SK-N-SH (cell line): ENCODE measurements around the gene KIF6. TPM values are rescaled to one million over a fixed set of nuclear protein-coding genes. Genes with fewer than 3 reads are reported as not detected.
"Not testable (repeated sequence)": the region's sequence is repeated elsewhere in the genome, so short reads cannot be mapped to it uniquely, and the experiment has no call there.

Experiments
- CTCF ChIA-PET: fragments of 300-600, 350-600 bp; formaldehyde crosslinking; extraction: SDS; loops from one replicate; lab custom pipeline; 2021; lab: Yijun Ruan, JAX
- POLR2A ChIA-PET: fragments of 350-600 bp; sonication (Branson Sonifier 250); formaldehyde crosslinking; extraction: SDS; loops from one replicate; lab custom pipeline; 2020; ENCODE audit warnings: antibody characterized with exemption, inconsistent platforms; lab: Yijun Ruan, JAX
- DNase-seq: peaks from one replicate; pipeline ENCODE4 v3.0.0; 2012
- H2AFZ ChIP-seq: fragments of 200-600 bp; sonication (generic); 2 replicates; pipeline ENCODE4 v1.8.1; 2016; ENCODE audit warnings: antibody characterized with exemption, mild to moderate bottlenecking, low read depth
- H3F3A ChIP-seq: fragments of 200-600 bp; sonication (generic); replicated peaks from 2 replicates; pipeline ENCODE3; 2016; ENCODE audit warnings: antibody characterized with exemption, mild to moderate bottlenecking; ENCODE audit not compliant: insufficient read depth
- H3K27ac ChIP-seq, 2 experiments: fragments of 200-500 bp in 1 of 2; fragments of 200-600 bp in 1 of 2; sonication (Bioruptor generic) in 1 of 2; sonication (generic), shearing (Covaris generic) in 1 of 2; 2 replicates each; pipeline versions ENCODE4 v1.5.1 to v1.6.1; 2014 to 2016; ENCODE audit warnings: low read depth in 2 of 2, inconsistent platforms in 1 of 2, low read length in 1 of 2, mild to moderate bottlenecking in 1 of 2, mixed read lengths in 1 of 2
- H3K27me3 ChIP-seq: fragments of 200-600 bp; sonication (generic), shearing (Covaris generic); 2 replicates; pipeline ENCODE4 v1.6.1; 2016; ENCODE audit warnings: mixed run types; ENCODE audit not compliant: insufficient read depth
- H3K36me3 ChIP-seq, 2 experiments: fragments of 200-500 bp in 1 of 2; fragments of 200-600 bp in 1 of 2; sonication (Bioruptor generic) in 1 of 2; sonication (generic) in 1 of 2; replicated peaks in 1 of 2; 2 replicates each; pipeline versions ENCODE3 to v1.5.1; 2014 to 2016; ENCODE audit warnings: low read length in 1 of 2, mild to moderate bottlenecking in 1 of 2; ENCODE audit not compliant: insufficient read depth in 2 of 2, control insufficient read depth in 1 of 2
- H3K4me1 ChIP-seq, 2 experiments: fragments of 200-500 bp in 1 of 2; fragments of 200-600 bp in 1 of 2; sonication (Bioruptor generic) in 1 of 2; sonication (generic), shearing (Covaris generic) in 1 of 2; 2 replicates each; pipeline versions ENCODE4 v1.5.1 to v1.6.1; 2014 to 2016; ENCODE audit warnings: low read depth in 1 of 2, low read length in 1 of 2, mixed run types in 1 of 2; ENCODE audit not compliant: insufficient read depth in 2 of 2, control insufficient read depth in 1 of 2
- H3K4me2 ChIP-seq: fragments of 200-600 bp; sonication (generic), shearing (Covaris generic); 2 replicates; pipeline ENCODE4 v1.6.1; 2017; ENCODE audit warnings: mixed run types
- H3K4me3 ChIP-seq, 2 experiments: fragments of 200-500 bp in 1 of 2; fragments of 200-600 bp in 1 of 2; sonication (Bioruptor generic) in 1 of 2; sonication (generic), shearing (Covaris generic) in 1 of 2; 2 replicates each; pipeline versions ENCODE4 v1.5.1 to v1.8.1; 2014 to 2016; ENCODE audit warnings: low read depth in 2 of 2, inconsistent platforms in 1 of 2, low read length in 1 of 2, mild to moderate bottlenecking in 1 of 2, mixed read lengths in 1 of 2, moderate library complexity in 1 of 2
- H3K79me2 ChIP-seq: fragments of 200-600 bp; sonication (generic); 2 replicates; pipeline ENCODE4 v1.8.1; 2017; ENCODE audit warnings: mild to moderate bottlenecking; ENCODE audit not compliant: insufficient read depth
- H3K9ac ChIP-seq: fragments of 200-600 bp; sonication (generic); 2 replicates; pipeline ENCODE4 v1.6.1; 2017; ENCODE audit warnings: mixed run types
- H3K9me2 ChIP-seq: fragments of 200-600 bp; sonication (generic); 2 replicates; pipeline ENCODE4 v1.6.1; 2017; ENCODE audit warnings: mixed run types
- H3K9me3 ChIP-seq: fragments of 200-600 bp; sonication (generic); 2 replicates; pipeline ENCODE4 v1.6.1; 2017; ENCODE audit warnings: mixed run types, mild to moderate bottlenecking, moderate library complexity
- H4K20me1 ChIP-seq: fragments of 200-600 bp; sonication (generic); 2 replicates; pipeline ENCODE4 v1.6.1; 2017; ENCODE audit warnings: mild to moderate bottlenecking, mixed run types; ENCODE audit not compliant: insufficient read depth
- ELF1 ChIP-seq: IDR thresholded peaks from 2 replicates; pipeline ENCODE4 v1.4.0; 2012
- EZH2phosphoT487 ChIP-seq: fragments of 200-600 bp; sonication (generic); IDR thresholded peaks from 2 replicates; pipeline ENCODE4 v1.6.1; 2017; ENCODE audit warnings: low read depth, mixed run types, mild to moderate bottlenecking, antibody characterized with exemption, moderate library complexity, borderline replicate concordance
- FOSL2 ChIP-seq: IDR thresholded peaks from 2 replicates; pipeline ENCODE4 v1.4.0; 2012; ENCODE audit warnings: low read depth, mild to moderate bottlenecking, moderate library complexity, borderline replicate concordance
- FOXJ3 ChIP-seq: sonication (generic); formaldehyde crosslinking; IDR thresholded peaks from 2 replicates; pipeline ENCODE4 v1.5.1; 2020; ENCODE audit warnings: mild to moderate bottlenecking, missing genetic modification reagents
- FOXM1 ChIP-seq: IDR thresholded peaks from 2 replicates; pipeline ENCODE4 v1.4.0; 2012; ENCODE audit warnings: low read depth, mild to moderate bottlenecking
- GATA2 ChIP-seq: sonication (generic); formaldehyde crosslinking; IDR thresholded peaks from 2 replicates; pipeline ENCODE4 v1.5.0; 2020; ENCODE audit warnings: mild to moderate bottlenecking, missing genetic modification reagents
- IRF3 ChIP-seq: fragments of 150-350 bp; IDR thresholded peaks from 2 replicates; pipeline ENCODE4 v1.6.1; 2016; ENCODE audit warnings: mild to moderate bottlenecking, low read depth, low read length
- MEF2A ChIP-seq: IDR thresholded peaks from 2 replicates; pipeline ENCODE4 v1.4.0; 2012; ENCODE audit warnings: low read depth, borderline replicate concordance
- NFIC ChIP-seq: IDR thresholded peaks from 2 replicates; pipeline ENCODE4 v1.4.0; 2012; ENCODE audit warnings: borderline replicate concordance
- NRF1 ChIP-seq: IDR thresholded peaks from 2 replicates; pipeline ENCODE4 v1.6.1; 2012; ENCODE audit warnings: low read depth, mild to moderate bottlenecking, low read length
- PBX3 ChIP-seq: IDR thresholded peaks from 2 replicates; pipeline ENCODE4; 2012
- RAD21 ChIP-seq: IDR thresholded peaks from 2 replicates; pipeline ENCODE4 v1.6.1; 2012; ENCODE audit warnings: mild to moderate bottlenecking, low read length
- RCOR1 ChIP-seq: fragments of 150-350 bp; IDR thresholded peaks from 2 replicates; pipeline ENCODE4 v1.6.1; 2017; ENCODE audit warnings: antibody characterized with exemption, low read length
- RFX5 ChIP-seq: IDR thresholded peaks from 2 replicates; pipeline ENCODE4 v1.6.1; 2012; ENCODE audit warnings: mild to moderate bottlenecking, improper control_type of control experiment, low read length
- RXRA ChIP-seq: IDR thresholded peaks from 2 replicates; pipeline ENCODE4 v1.4.0; 2012; ENCODE audit warnings: low read depth, mild to moderate bottlenecking, borderline replicate concordance
- SIN3A ChIP-seq: IDR thresholded peaks from 2 replicates; pipeline ENCODE4 v1.6.1; 2012; ENCODE audit warnings: low read depth, mild to moderate bottlenecking, low read length, moderate library complexity, borderline replicate concordance
- SMC3 ChIP-seq: IDR thresholded peaks from 2 replicates; pipeline ENCODE4 v1.6.1; 2012; ENCODE audit warnings: low read depth, low read length, improper control_type of control experiment
- TAF1 ChIP-seq: IDR thresholded peaks from 2 replicates; pipeline ENCODE4 v1.6.1; 2012; ENCODE audit warnings: low read depth, mild to moderate bottlenecking, low read length, moderate library complexity, borderline replicate concordance
- USF1 ChIP-seq: IDR thresholded peaks from 2 replicates; pipeline ENCODE4 v1.4.0; 2012; ENCODE audit warnings: low read depth, borderline replicate concordance
- ZBTB33 ChIP-seq: IDR thresholded peaks from 2 replicates; pipeline ENCODE4 v1.4.0; 2012; ENCODE audit warnings: low read depth, borderline replicate concordance
- WGBS: methylation state at CpG from one replicate; pipeline ENCODE4 v1.1.6; 2017; ENCODE audit warnings: low lambda C conversion rate; 5-methylcytosine and 5-hydroxymethylcytosine counted together
- polyA plus RNA-seq, 3 experiments: library from polyadenylated mRNA; depleted of rRNA; stranded (reverse); fragments of >200 nt; gene quantifications; 2 replicates each; pipeline ENCODE4 v1.2.3, GENCODE V29; 2012

The KIF6 gene
- polyA plus RNA-seq, 1 of the 3 experiments (the other 2 are of a cell fraction): 0.13 TPM

- Histone ChIP-seq H3K27me3 (no peaks in the 10 kb centered on the region), H3K27ac (no peak overlapping the region), H3K79me2 (no peaks in the 10 kb centered on the region)
- POLR2A ChIA-PET: no interaction called here
- TF ChIP-seq ELF1: no peak
- no peak for TF ChIP-seq PBX3
- TF ChIP-seq SMC3: no peak
- TF ChIP-seq NFIC: no peak
- TF ChIP-seq GATA2 (CRISPR knock-in tag): no peak
- TF ChIP-seq USF1: no peak
- TF ChIP-seq SIN3A: no peak
- TF ChIP-seq FOXM1: no peak
- TF ChIP-seq TAF1: no peak
- TF ChIP-seq ZBTB33: no peak
- no peak for TF ChIP-seq RAD21
- TF ChIP-seq RCOR1: no peak
- TF ChIP-seq RXRA: no peak
- no peak for TF ChIP-seq FOSL2
- TF ChIP-seq NRF1: no peak
- no peak for TF ChIP-seq IRF3
- no peak for TF ChIP-seq EZH2phosphoT487
- no peak for TF ChIP-seq FOXJ3 (CRISPR knock-in tag)
- TF ChIP-seq MEF2A: no peak
- no peak for TF ChIP-seq RFX5
- TF ChIP-seq, all 33 proteins: peak for 0
- H3K4me3 ChIP-seq: no peak overlapping the region
- CTCF ChIA-PET: no interaction called here
- DNase-seq: no peak
- H3K4me1 ChIP-seq: no peaks in the 10 kb centered on the region; a peak in 1 of 4 replicates
- no peak overlapping the region for H2AFZ ChIP-seq
- no peak overlapping the region for H3K4me2 ChIP-seq
- H3K9me3 ChIP-seq: no peaks in the 10 kb centered on the region
- H3F3A ChIP-seq: no peaks in the 10 kb centered on the region
- no peaks in the 10 kb centered on the region for H3K9me2 ChIP-seq
- H3K9ac ChIP-seq: no peak overlapping the region
- 53% methylated on average over 3 of the region's 3 CpGs for WGBS
- H4K20me1 ChIP-seq: no peaks in the 10 kb centered on the region
- no peaks in the 10 kb centered on the region for H3K36me3 ChIP-seq
Measured at GRCh38 chr6:39515006-39515405, 210.2 kb downstream of the KIF6 start.

- H3K9me3 ChIP-seq, H3K4me2 ChIP-seq, H3K9me2 ChIP-seq, H3K4me1 ChIP-seq, H3K27ac ChIP-seq, DNase-seq, H3K79me2 ChIP-seq, H4K20me1 ChIP-seq, H3K27me3 ChIP-seq, H2AFZ ChIP-seq, H3F3A ChIP-seq, H3K4me3 ChIP-seq, CTCF ChIA-PET, POLR2A ChIA-PET, H3K9ac ChIP-seq, H3K36me3 ChIP-seq: not testable (repeated sequence)
- 62% methylated on average over 5 of the region's 5 CpGs for WGBS
Measured at GRCh38 chr6:39509831-39510230, 215.4 kb downstream of the KIF6 start.
